ENCODE measurements around the gene LRP4. TPM values are rescaled to one million over a fixed set of nuclear protein-coding genes. Genes with fewer than 3 reads are reported as not detected.
A peak's percentile ranks its signal among the peaks of the same experiment; 100 is the strongest.

Gene LRP4
- total and polyA plus RNA-seq, 2 experiments from 2014 or later: 15.9 to 19.2 TPM

GRCh38 chr11:46892109-46892508 lies 26.2 kb downstream of the LRP4 start:
- Histone ChIP-seq H3K4me3 (no peak overlapping the region), H3K27ac (no peak overlapping the region), H3K4me1 (ENCODE audit: low read depth) (no peaks in the 10 kb centered on the region), H3K27me3 (no peaks in the 10 kb centered on the region), H3K36me3 (peaks cover 24% of the 10 kb centered on the region), H3K9me3 (ENCODE audit: low read depth) (no peaks in the 10 kb centered on the region)
- no peak for DNase-seq (ENCODE audit: low read depth in 1 of 2, low spot score in 1 of 2)
- no peak for TF ChIP-seq CTCF (IDR thresholded peaks at IDR 0.05; ENCODE audit: low read depth, low read length)

DNA sequence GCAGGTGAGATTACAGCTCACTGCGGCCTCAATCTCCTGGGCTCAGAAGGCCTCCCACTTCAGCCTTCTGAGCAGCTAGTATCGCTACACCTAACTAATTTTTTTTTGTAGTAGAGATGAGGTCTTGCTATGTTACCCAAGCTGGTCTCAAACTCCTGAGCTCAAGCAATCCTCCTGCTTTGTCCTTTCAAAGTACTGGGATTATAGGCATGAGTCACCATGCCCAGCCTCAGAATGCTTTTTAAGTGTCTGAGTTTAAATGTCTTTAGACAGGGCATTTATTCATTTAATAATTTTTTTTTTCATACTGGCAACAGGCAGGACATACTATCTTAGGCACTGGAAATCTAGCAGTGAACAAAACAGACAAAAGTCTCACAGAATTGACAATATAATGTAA lies 27.7 kb downstream of the LRP4 start:
- Histone ChIP-seq H3K27me3 (no peaks in the 10 kb centered on the region), H3K4me3 (no peak overlapping the region), H3K4me1 (ENCODE audit: low read depth) (no peaks in the 10 kb centered on the region), H3K36me3 (peaks cover 28% of the 10 kb centered on the region), H3K27ac (no peak overlapping the region), H3K9me3 (ENCODE audit: low read depth) (no peaks in the 10 kb centered on the region)
- no peak for DNase-seq (ENCODE audit: low read depth in 1 of 2, low spot score in 1 of 2)
- no peak for TF ChIP-seq CTCF (IDR thresholded peaks at IDR 0.05; ENCODE audit: low read depth, low read length)

- H3K4me1 ChIP-seq (ENCODE audit: low read depth): no peaks in the 10 kb centered on the region
- TF ChIP-seq CTCF (IDR thresholded peaks at IDR 0.05; ENCODE audit: low read depth, low read length): peak; percentile 85
- no peak overlapping the region for H3K4me3 ChIP-seq
- H3K27ac ChIP-seq: no peak overlapping the region
- no peaks in the 10 kb centered on the region for H3K27me3 ChIP-seq
- no peaks in the 10 kb centered on the region for H3K9me3 ChIP-seq (ENCODE audit: low read depth)
- H3K36me3 ChIP-seq: peaks cover 31% of the 10 kb centered on the region
- peak; percentile 81 to 82 for DNase-seq (ENCODE audit: low read depth in 1 of 2, low spot score in 1 of 2)
Measured at GRCh38 chr11:46889689-46890475, 28.5 kb downstream of the LRP4 start.

- no peak overlapping the region for H3K27ac ChIP-seq
- H3K36me3 ChIP-seq: peaks cover 28% of the 10 kb centered on the region
- H3K27me3 ChIP-seq: no peaks in the 10 kb centered on the region
- H3K4me3 ChIP-seq: no peak overlapping the region
- no peaks in the 10 kb centered on the region for H3K9me3 ChIP-seq (ENCODE audit: low read depth)
- DNase-seq (ENCODE audit: low read depth in 1 of 2, low spot score in 1 of 2): no peak
- no peaks in the 10 kb centered on the region for H3K4me1 ChIP-seq (ENCODE audit: low read depth)
- no peak for TF ChIP-seq CTCF (IDR thresholded peaks at IDR 0.05; ENCODE audit: low read depth, low read length)
Measured at GRCh38 chr11:46889251-46889650, 29.1 kb downstream of the LRP4 start.

DNA sequence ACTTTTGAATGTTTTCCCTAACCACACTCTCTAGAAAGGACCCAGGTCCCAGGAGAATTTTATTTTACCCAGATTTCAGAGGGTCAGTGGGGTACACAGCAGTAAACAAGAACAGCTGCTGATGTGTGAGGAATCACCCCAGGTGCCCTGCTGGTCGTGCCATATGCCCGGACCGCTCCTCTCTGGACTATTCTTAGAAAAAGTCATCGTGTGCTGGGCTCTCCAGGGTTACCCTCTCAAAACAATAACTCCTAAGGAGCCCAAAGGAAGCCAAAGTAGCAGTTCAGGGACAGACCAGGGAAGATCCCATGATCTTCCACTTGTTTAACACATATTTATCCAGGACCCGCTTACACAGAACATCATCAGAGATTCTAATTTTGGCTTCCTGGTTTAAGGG lies 29.7 kb downstream of the LRP4 start:
- H3K4me1 ChIP-seq (ENCODE audit: low read depth): no peaks in the 10 kb centered on the region
- H3K36me3 ChIP-seq: peaks cover 31% of the 10 kb centered on the region
- TF ChIP-seq CTCF (IDR thresholded peaks at IDR 0.05; ENCODE audit: low read depth, low read length): no peak
- DNase-seq (ENCODE audit: low read depth in 1 of 2, low spot score in 1 of 2): no peak
- no peak overlapping the region for H3K27ac ChIP-seq
- no peaks in the 10 kb centered on the region for H3K9me3 ChIP-seq (ENCODE audit: low read depth)
- no peaks in the 10 kb centered on the region for H3K27me3 ChIP-seq
- no peak overlapping the region for H3K4me3 ChIP-seq
